8988T (cell line): ENCODE data around the gene PTGES3L.

Experiments
- DNase-seq: peaks from one replicate; pipeline ENCODE4 v3.0.0; 2011

Gene PTGES3L

DNA sequence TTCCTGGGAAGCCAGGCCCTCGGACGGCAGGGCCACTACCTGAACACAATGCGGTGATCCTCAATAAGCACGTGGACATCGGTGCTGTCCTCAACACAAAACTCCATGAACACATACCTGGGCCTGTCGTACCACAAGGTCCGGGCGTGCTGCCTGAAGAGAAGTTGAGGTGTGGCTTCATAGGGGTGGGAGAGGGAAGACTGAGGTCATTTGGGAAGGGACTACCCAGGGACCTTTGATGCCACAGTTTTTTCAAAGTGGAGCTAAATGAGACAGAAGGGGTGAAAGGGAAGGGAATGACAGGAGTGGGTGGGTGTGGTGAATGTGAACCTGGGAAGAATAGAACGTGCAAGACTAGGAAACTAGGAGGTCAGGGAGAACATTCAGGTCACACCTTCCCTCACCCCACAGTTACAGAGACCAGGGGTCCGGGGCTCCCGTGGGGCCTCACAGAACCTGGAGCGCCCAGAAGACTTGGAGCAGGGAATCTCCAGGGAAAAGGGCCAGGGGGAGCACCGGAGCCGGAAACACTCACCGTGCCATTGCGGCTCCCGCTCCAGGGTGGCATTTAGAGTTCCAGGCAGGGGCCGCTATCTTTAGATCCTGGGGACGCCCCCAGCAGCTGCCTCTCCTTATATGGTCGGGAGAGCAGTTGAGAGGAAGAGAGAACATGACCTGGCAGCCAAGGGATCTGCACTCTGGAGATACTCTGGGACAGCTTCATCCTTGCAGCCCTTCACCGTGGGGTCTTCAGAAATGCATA is at the start of gene PTGES3L:
Gene PTGES3L, minus strand, starts transcription at position 570 of the 763 bp plus-strand sequence. Its CDS starts 27 bp downstream, at position 543.
- DNase-seq: peak; percentile 45

DNA sequence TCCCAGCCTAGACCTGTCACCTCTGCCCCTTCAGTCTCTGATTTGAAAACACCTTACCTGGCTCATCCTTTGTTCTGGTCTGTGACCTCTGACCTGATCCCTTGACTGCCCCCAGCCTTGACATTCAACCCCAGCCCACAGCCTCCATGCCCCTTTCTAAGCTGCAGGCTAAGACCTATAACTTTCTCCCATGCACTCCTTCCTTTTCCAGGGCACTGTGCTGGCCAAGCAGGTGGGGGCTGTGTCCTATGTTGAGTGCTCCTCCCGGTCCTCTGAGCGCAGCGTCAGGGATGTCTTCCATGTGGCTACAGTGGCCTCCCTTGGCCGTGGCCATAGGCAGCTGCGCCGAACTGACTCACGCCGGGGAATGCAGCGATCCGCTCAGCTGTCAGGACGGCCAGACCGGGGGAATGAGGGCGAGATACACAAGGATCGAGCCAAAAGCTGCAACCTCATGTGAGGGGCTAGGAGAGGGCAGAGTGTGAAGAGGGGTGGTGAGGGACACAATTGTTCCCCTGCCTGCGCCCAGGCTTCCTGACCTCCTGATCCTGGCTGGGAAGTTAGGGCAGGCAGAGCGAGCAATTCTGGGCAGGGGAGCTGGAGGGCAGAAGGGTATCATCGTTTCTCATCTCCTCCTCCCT is 48.5 kb upstream of the PTGES3L start:
- no peak for DNase-seq

DNA sequence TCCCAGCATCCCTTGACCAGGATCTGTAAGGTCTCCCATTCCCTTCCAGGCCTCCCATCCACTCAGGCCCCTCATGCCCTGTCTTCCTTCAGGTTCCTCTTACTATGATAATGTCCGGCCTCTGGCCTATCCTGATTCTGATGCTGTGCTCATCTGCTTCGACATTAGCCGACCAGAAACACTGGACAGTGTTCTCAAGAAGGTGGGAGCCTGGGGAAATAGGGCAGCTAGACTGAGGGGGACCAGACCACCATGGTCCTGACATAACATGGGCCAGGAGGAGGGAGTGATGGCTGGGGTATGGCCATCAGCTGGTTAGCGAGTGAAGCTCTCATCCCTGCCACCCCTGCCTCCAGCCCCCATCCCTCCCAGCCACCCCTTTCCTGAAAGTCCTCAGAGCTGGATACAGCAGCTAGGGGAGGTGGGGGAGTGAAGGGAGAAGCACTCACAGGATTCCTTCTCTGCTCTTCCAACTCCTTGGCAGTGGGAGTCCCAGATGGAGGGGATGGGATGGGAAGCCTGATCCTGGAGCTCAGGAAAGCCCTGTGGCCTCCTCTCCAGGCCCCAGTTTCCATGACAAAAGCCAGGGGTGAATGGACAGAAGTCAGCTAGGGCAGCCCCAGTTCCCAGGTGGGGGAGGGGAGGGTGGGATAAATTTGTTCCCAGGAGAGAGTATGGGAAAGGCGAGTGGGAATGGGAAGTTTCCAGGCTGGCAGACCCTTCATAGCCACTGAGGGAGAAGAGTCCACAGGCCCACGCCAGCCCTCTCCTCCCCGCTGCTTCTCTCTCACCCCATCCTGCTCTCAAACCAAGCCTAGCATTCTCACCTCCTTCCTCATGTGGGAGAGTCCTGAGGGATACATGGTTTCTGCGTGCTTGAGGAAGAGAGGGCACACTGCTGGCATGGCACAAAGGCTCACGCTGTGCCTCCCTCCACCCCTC is 47.5 kb upstream of the PTGES3L start:
- no peak for DNase-seq

DNA sequence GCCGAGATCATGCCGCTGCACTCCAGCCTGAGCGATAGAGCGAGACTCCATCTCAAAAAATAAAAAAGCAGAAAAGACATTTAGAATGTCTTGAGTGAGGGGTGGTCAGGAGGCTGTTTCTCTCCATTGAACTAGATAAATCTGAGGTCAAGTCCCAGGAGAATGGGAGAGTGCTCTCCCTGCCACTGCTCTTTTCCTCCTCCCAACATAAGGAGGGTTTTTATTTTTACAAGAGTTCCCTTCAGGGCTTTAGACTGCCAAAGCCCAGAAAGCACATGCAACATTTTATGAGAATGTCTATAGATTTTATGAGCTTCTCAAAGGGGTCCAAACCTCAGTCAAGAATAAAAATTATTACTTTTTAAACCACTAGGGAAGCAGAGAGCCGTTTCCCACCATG is 46.7 kb upstream of the PTGES3L start:
- no peak for DNase-seq

DNA sequence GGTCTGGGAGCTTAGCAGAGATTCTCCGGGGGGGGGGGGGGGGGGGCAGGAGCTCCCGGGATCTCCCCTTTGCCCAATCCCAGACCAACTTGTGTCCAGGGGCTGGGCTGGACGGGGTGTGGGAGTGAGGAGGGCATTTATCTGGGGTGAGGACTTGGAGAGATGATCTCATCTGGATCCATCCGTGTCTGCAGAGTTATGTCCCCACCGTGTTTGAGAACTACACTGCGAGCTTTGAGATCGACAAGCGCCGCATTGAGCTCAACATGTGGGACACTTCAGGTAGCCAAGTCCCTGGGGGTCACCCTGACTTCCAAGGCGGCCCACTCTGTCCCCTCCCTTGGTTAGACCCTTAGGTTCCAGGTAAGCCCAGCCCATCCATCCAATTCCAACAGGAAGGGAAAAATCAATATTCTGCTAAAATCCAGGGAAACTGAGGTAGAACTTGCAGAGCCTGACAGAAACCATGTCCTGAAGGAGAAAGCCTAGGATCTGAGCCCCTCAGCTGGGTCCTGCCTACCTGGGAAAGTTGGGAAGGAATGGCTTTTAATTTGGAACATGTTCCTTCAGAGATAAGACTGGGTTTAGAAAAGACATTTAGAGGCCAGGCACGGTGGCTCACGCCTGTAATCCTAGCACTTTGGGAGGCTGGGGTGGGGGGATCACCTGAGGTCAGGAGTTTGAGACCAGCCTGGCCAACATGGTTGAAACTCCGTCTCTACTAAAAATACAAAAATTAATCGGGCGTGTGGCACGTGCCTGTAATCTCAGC is 46.1 kb upstream of the PTGES3L start:
- DNase-seq: no peak

DNA sequence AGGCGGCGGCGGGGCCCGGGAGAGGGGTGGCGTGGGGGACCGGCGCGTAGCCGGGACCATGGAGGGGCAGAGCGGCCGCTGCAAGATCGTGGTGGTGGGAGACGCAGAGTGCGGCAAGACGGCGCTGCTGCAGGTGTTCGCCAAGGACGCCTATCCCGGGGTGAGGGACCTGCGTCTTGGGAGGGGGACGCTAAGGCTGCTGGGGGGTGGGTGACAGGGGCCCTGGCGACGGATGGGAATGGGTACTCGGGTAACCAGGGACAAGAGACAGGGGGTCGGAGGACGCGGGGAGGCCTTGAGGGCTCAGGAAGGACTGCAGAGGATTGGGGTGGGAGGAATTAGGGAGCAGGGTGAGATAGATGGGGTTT is 45.4 kb upstream of the PTGES3L start:
- peak; percentile 42 for DNase-seq

DNA sequence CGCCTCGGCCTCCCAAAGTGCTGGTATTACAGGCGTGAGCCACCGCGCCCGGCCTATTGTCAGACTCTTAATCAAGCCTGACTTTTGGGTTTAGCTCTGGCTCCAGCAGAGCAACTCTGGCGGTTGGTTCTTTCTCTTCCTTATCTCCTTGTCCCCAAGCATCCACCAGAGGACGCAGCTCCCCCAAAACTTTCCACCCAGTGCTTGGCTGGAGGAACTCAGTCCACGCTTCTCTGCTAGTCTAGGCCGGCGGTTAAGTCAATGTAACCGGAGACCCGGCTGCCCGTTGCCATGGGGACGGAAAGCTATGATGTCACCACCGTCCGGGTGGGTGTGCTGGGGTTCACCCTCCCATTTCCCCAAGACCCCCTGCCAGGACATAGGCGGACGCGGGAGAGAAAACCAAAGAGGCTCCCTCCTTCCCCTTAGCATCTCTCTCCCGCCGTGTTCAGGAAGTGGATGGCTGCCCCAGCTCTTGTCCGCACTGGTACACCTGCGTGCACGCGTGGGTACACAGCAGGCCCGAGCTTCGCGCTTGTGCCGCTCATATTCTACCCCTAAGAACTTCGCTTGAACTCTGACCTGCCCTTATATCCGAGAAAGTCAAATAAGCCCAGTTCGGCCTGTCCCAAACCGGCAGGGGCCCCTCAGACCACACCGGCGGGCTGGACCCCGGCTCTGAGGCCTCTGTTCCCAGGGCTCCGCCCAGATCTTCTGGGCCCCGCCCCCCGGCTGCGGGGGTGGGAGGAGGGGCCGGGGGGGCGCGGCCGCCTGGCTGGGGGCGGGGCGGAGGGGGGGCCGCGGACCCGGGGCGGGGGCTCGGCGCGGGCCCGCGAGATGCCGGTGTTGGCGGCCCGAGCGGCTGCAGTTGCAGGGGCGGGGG is 44.8 kb upstream of the PTGES3L start, which contains the start of gene RND2:
Gene RND2, plus strand, starts transcription at position 825 of the 883 bp plus-strand sequence. CDS start 117 bp downstream, outside the sequence.
- DNase-seq: peak; percentile 99

DNA sequence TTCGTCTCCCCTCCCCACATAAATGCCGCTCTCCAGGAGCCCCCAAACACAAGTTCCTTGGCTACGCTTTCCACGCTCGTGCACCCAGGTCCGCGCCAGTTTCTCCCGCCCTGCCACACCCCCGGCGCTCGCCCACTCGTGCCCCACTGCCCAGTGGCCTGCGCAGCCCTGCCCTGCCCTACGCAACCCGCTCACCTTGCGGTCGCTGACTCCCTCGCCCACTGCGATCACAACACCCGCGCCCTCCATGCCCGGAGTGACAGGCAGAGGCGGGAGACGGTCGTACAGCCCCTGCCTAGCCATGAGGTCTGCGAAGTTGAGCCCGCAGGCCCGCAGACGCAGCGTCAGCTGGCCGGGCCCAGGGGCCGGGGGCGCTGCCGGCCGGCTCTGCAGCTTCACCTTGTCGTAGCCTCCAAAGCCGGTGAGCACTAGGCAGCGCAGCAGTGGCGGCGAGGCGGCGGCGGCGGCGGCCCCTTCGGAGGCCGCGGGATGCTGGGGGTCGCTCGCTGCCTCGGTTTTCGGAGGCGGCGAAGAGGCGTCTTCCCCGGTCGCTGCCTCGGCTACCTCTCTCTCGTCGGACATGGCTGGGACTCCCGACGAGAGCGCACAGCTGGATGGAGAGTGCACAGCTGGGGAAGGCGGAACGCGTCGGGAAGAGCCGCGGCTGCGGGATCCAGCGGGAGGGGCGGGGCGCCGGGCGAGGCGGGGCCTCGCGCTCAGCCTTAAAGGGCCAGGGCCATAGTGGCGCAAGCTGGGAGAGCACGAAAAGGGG is 42.0 kb upstream of the PTGES3L start, which contains the start of gene VAT1:
Gene VAT1, minus strand, starts transcription at position 645 of the 772 bp plus-strand sequence. Its CDS starts 63 bp downstream, at position 582.
- DNase-seq: peak; percentile 77

DNA sequence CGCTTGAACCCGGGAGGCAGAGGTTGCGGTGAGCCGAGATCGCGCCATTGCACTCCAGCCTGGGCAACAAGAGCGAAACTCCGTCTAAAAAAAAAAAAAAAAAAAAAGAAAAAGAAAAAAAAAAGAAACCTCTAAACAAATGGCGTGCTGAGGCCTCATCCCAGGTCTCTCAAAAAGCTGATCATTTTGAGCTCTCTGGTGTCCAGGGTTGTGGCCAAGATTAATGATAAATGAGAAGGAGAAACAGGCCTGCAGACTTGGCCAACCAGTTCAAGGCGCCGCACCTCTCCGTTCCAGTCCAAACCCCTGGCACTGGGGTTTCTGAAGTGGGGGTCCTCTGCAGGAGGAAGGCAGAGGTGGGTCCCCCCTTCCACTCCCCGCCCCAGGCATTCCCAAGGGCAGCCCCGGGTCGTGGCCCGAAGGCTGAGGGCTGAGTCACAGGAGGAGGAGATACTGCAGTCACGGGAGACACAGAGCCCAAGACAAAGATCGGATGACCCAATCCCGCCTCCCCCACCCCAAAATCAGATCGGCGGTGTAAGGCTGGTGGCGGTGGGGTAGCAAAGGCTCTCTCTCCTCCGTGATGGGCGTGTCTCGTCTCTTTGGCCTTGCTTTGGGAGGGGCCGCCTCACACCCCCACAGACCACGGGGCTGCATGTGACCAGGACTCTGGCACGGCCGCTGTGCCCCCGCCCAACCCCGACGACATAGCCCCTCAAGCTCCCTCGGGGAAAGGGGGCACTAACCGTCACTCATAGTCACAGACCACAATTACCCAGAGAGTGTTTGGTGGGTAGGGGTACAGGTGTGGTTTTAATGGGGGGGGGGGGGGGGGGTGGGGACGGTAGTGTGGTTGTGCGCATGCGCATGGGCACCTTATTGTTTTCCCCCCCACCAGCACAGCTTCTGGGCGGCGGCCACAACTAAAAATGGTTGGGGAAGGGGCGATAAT is 41.2 kb upstream of the PTGES3L start:
- DNase-seq: peak; percentile 72

DNA sequence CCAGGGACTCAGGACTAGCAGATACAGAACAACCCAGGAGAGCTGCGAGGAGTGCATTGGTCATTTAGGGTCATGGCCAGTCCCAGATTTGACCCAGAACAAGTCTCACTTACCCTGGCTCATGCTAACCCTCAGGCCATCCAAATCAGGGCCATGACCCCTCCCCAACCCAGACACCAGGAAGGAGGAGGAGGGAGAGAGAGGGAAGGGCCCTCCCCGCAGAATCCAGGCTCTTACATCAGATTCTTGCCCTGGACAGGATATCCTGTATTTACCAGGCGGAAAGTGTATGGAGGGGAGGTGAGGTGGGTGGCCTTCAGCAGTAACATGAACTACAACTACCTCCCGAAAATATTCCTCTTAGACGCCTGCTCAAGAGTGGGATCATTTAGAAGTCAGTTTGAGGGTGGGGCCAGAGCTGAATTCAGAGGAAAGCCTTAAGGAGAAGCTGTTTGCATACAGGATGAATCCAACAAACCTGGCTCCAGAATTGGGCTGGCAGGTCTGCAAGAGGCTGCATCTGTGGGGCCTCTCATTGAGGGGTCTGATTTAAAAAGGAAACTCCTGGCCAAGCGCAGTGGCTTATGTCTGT is 40.2 kb upstream of the PTGES3L start:
- DNase-seq: no peak

DNA sequence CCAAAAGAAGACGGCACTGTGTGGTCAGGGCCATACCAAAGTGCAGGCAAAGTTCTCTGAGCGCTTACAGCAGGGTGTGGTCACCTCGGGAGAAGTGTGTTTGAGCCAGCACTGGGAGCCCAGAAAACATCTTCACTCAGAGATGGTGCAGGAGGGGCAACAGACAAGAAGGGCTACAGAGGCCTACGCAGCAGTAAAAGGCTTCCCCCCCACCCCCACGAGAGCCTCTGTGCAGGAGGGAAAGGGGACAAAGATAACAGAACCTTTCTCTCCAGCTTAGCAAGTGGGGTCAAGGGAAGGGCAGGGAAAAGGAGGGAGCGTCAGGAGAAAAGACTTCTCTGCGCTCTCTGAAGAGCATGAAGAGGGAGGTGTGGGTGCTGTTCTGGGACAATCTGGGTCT is 39.5 kb upstream of the PTGES3L start:
- DNase-seq: no peak

DNA sequence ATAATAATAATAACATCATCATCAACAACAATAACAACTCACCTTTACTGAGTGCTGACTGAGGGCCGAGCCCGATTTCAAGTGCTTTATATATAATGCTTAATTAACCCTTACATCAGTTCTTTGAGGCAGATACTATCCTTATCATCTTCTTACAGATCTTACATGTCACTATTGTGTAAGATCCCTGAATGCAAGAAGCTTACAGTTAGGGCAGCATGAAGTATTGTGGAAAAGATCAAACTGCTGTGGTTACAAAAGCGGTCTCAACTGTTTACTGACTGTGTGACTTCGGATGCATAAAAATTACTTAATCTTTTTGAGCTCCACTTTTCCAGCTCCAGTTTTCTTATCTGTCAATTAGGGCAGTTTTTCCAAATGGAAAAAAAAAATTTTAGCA is 39.1 kb upstream of the PTGES3L start:
- DNase-seq: no peak

DNA sequence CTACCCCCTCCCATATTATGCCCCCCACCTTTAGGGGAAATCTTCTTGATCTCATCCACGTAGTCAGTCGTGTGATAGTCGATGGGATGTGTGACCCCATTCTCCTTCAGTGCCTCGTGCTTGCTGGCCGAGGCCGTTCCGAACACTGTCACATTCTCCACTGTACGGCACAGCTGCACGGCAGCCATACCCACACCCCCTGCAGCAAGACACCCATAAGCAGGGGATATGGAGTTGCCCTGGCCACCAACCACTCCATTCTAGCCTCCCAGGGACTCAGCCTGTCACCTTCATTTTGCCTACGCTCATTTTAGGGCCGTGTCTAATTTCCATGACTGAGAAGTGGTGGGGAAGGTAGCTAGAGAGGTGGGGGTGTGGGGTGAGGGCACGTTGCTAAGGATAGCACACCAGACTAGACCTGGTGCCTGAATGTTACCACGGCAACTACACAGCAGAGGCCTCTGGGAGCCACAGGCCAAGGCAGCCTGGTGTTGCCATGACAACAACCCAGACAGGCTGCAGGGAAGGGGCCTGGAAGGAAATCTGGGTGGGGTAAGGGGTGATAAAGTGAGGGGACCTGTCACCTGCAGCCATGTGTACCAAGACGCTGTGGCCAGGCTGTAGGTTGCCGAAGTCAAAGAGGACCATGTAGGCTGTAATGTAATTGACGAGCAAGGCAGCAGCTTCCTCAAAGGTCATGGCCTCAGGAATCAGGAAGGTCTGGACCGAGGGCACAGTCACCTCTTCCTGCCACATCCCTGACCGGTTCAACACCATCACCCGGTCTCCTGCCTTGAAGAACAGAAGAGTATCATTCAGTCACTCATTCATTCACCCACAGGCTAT is 38.4 kb upstream of the PTGES3L start:
- DNase-seq: no peak

DNA sequence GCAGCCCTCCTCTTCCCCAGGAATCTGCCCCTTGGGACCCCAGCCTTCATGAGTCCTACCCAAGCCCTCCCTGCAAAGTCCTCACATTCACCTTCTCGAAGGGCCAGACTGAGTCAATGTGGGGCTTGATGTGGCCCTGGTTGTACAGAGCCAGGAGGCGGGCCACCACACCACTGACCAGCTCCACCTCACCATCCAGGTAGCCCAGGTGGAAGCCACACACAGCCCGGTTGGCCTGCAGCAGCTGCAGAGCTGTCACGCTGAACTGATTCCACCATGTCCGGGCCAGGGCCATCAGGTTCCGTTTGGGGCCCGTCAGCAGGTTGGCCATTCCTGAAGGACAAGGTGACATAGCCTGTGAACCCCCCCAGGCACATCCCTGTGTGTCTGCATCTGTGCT is 36.3 kb upstream of the PTGES3L start:
- no peak for DNase-seq

DNA sequence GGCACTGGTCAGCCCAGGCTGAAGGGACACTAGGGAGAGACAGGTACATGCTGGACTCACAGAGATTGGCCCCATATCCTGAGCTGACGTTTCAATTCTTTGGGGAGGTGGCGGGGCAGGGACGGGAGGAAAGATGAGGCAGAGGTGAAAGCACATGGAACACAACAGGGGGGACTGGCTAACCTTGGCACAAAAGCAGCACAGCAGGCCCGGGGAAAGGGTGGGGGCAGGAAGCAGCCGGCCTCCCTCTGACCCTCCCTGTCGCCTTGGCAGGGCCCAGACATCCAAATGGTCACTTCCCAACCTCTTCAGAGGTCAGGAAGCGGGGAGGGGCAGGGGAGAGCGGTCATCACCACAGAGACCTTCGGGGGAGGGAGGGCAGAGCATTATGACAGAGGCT is 35.7 kb upstream of the PTGES3L start:
- DNase-seq: no peak

DNA sequence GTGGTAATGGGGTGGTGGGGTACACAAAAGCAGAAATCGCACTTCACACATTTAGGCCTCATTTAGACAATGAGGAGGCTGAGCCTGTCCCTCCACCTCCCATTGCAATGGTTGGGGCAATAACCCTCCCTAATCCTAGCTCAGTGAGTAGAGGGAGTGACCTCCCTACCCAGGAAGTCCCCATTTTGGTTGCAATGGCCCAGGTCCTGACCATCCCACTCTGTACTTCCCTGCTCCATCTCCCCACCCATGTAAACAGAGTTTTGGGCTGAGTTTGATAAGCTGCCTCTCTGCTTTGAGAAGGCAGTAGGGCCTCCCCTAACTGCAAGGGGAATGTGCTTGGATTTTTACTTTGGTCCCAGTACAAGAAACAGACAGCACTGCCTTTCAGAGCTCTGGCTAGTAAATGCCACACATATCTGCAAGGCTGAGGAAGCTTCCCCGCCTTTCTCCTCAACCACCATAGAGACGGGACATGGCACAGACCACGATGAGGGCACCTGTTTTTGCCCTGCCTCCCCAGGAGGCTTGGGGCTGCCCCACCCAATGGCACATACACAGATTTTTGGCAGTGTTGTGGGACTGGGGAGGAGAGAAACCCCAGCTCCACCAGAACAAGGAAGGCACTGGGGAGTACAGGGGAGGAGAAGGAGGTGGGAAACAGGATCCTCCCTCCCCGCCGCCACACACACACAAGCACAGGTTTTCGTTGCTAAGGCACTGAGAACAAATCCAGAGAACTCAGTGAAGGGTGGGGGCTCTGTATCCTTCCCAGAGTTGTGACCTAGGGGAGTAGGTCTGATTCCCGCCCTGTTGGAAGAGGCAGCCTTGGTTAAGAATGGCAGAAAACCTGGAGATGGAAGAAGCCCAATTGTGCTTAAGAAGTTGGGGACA is 35.0 kb upstream of the PTGES3L start:
- DNase-seq: no peak
